ENCODE data around the gene ASAP2.

ASAP2 gene

GRCh38 chr2:9410108-9410507, 203.5 kb downstream of the ASAP2 start:
- DNase-seq: no peak

GRCh38 chr2:9412781-9413180, 206.2 kb downstream of the ASAP2 start:
- no peak for DNase-seq

- no peak for DNase-seq
Observed at GRCh38 chr2:9415516-9416169, 209.0 kb downstream of the ASAP2 start.

- DNase-seq: no peak
Observed at GRCh38 chr2:9416267-9416961, 209.8 kb downstream of the ASAP2 start.

- no peak for DNase-seq
Observed at GRCh38 chr2:9416962-9417316, 210.3 kb downstream of the ASAP2 start.

GRCh38 chr2:9417725-9418124, 211.1 kb downstream of the ASAP2 start:
- no peak for DNase-seq

GRCh38 chr2:9418746-9419145, 212.1 kb downstream of the ASAP2 start:
- no peak for DNase-seq

- DNase-seq: no peak
Observed at GRCh38 chr2:9419541-9419940, 212.9 kb downstream of the ASAP2 start.

GRCh38 chr2:9420495-9420894, 213.9 kb downstream of the ASAP2 start:
- no peak for DNase-seq

- DNase-seq: peak; percentile 48
Observed at GRCh38 chr2:9422321-9423099, 215.9 kb downstream of the ASAP2 start.

- DNase-seq: peak; percentile 97
Observed at GRCh38 chr2:9423100-9423921, 216.7 kb downstream of the ASAP2 start, which contains the start of the genes CPSF3 and ITGB1BP1. TSS of gene CPSF3 (plus strand) at chr2:9423654. CDS start at chr2:9423774, 120 bp downstream. TSS of gene ITGB1BP1 (minus strand) at chr2:9423528. CDS start at chr2:9418697, 4,831 bp downstream.

- DNase-seq: no peak
Observed at GRCh38 chr2:9423922-9424272, 217.3 kb downstream of the ASAP2 start.

GRCh38 chr2:9424447-9425164, 218.0 kb downstream of the ASAP2 start:
- no peak for DNase-seq

- DNase-seq: no peak
Observed at GRCh38 chr2:9428965-9429577, 222.5 kb downstream of the ASAP2 start.

- DNase-seq: no peak
Observed at GRCh38 chr2:9430316-9431293, 224.0 kb downstream of the ASAP2 start.

- no peak for DNase-seq
Observed at GRCh38 chr2:9434489-9434888, 227.9 kb downstream of the ASAP2 start.

GRCh38 chr2:9439536-9439935, 232.9 kb downstream of the ASAP2 start:
- no peak for DNase-seq

- no peak for DNase-seq
Observed at GRCh38 chr2:9440058-9440727, 233.6 kb downstream of the ASAP2 start.

- DNase-seq: no peak
Observed at GRCh38 chr2:9441556-9441955, 234.9 kb downstream of the ASAP2 start.

- DNase-seq: no peak
Observed at GRCh38 chr2:9443526-9443925, 236.9 kb downstream of the ASAP2 start.

Data from GDM1 (cell line).